Hepatocyte (in vitro differentiated cells): ENCODE measurements around the gene ANP32D. TPM values are rescaled to one million over a fixed set of nuclear protein-coding genes. Genes with fewer than 3 reads are reported as not detected.
"Not testable (repeated sequence)": the region's sequence is repeated elsewhere in the genome, so short reads cannot be mapped to it uniquely, and the experiment has no call there.

ENCODE experiments used
- DNase-seq: peaks from one replicate; pipeline ENCODE4 v3.0.0-alpha.2; 2016; ENCODE audit warnings: low spot score
- H2AFZ ChIP-seq: fragments of 200-600 bp; sonication (generic); 2 replicates; pipeline ENCODE4 v1.6.0; 2016; ENCODE audit warnings: antibody characterized with exemption, mild to moderate bottlenecking
- H3K27ac ChIP-seq: fragments of 200-600 bp; sonication (generic); 2 replicates; pipeline ENCODE4 v1.5.1; 2016; ENCODE audit warnings: mild to moderate bottlenecking
- H3K27me3 ChIP-seq: fragments of 200-600 bp; sonication (generic); 2 replicates; pipeline ENCODE4 v1.6.1; 2016
- H3K36me3 ChIP-seq: fragments of 200-600 bp; sonication (generic); replicated peaks from 2 replicates; pipeline ENCODE4 v1.5.1; 2016; ENCODE audit warnings: low read depth; ENCODE audit not compliant: insufficient read depth
- H3K4me1 ChIP-seq: fragments of 200-600 bp; sonication (generic); 2 replicates; pipeline ENCODE4 v1.5.1; 2016; ENCODE audit warnings: mild to moderate bottlenecking, moderate library complexity; ENCODE audit not compliant: insufficient read depth
- H3K4me2 ChIP-seq: fragments of 200-600 bp; sonication (generic); 2 replicates; pipeline ENCODE4 v1.6.0; 2016
- H3K4me3 ChIP-seq: fragments of 200-600 bp; sonication (generic); 2 replicates; pipeline ENCODE4 v1.5.1; 2016; ENCODE audit warnings: mild to moderate bottlenecking
- H3K79me2 ChIP-seq: fragments of 200-600 bp; sonication (generic); 2 replicates; pipeline ENCODE4 v1.6.0; 2017; ENCODE audit warnings: mild to moderate bottlenecking
- H3K9me2 ChIP-seq: fragments of 200-600 bp; sonication (generic); replicated peaks from 2 replicates; pipeline ENCODE4 v1.6.0; 2017; ENCODE audit warnings: mild to moderate bottlenecking; ENCODE audit not compliant: insufficient read depth
- H3K9me3 ChIP-seq: fragments of 200-600 bp; sonication (generic); 2 replicates; pipeline ENCODE4 v1.5.1; 2016; ENCODE audit warnings: low read depth, mild to moderate bottlenecking
- H4K20me1 ChIP-seq: fragments of 200-600 bp; sonication (generic); 2 replicates; pipeline ENCODE4 v1.6.0; 2016; ENCODE audit warnings: mild to moderate bottlenecking; ENCODE audit not compliant: insufficient read depth, poor library complexity, severe bottlenecking
- EZH2 ChIP-seq: fragments of 200-600 bp; sonication (generic); IDR thresholded peaks from 2 replicates; pipeline ENCODE4 v1.6.1; 2016; ENCODE audit warnings: antibody characterized with exemption, mild to moderate bottlenecking, borderline replicate concordance
- EZH2phosphoT487 ChIP-seq: fragments of 200-600 bp; sonication (generic); IDR thresholded peaks from one replicate; pipeline ENCODE4 v1.6.1; 2018; ENCODE audit warnings: antibody characterized with exemption, mild to moderate bottlenecking, low read depth, moderate library complexity; ENCODE audit not compliant: unreplicated experiment, severe bottlenecking
- WGBS: methylation state at CpG from one replicate; pipeline ENCODE4 v1.1.6; 2016; ENCODE audit warnings: low lambda C conversion rate; ENCODE audit errors: missing lambda C conversion rate; 5-methylcytosine and 5-hydroxymethylcytosine counted together
- polyA plus RNA-seq: library from polyadenylated mRNA; unstranded; fragments of >200 nt; fragmentation: Nextera tagmentation; extraction: Ambion mirVana; gene quantifications from 2 replicates; pipeline ENCODE4 v1.2.1, GENCODE V29; 2016
- total RNA-seq: library from RNA; depleted of rRNA; stranded (reverse); fragments of >200 nt; gene quantifications from 2 replicates; pipeline ENCODE4 v1.2.3, GENCODE V29; 2014
- TF ChIP-seq, protein P1 (sequence below): fragments of 200-600 bp; sonication (generic); IDR thresholded peaks from 2 replicates; pipeline ENCODE4 v1.5.1; 2016; ENCODE audit warnings: antibody characterized with exemption, mild to moderate bottlenecking; ENCODE audit not compliant: poor library complexity

Gene ANP32D
- total and polyA plus RNA-seq, 2 experiments from 2014 or later, result not detected

DNA sequence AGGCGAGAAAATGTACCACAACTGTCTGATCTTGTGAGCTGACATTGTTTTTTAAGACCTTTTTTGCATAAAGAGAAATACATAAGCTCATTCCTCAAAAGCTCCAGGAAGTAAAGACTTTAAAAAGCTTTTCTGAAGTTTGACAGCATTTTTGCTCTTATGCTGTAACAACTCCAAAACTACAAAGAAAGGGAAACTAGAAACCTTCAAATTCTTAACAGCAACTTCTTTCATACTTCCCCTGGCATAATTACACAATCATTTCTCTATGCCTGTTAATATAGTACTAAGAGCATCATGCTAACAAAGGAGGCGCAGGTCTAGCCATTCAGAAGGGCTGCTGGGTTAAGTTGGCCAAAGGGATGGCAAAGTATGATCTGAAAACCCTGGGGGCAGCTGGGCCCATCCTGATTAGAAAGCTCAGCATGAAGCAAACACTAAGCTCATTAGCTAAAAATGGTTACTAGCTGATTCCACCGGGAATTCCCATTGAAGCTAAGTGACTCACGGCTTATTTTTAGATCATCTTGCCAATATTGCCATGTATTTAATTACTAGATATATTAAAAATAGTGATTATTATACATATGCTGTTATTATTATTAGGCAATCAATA is 26.1 kb upstream of the ANP32D start:
- no peak overlapping the region for H2AFZ ChIP-seq
- no peak for TF ChIP-seq EZH2phosphoT487
- TF ChIP-seq EZH2, result no peak
- TF ChIP-seq, protein P1, sequence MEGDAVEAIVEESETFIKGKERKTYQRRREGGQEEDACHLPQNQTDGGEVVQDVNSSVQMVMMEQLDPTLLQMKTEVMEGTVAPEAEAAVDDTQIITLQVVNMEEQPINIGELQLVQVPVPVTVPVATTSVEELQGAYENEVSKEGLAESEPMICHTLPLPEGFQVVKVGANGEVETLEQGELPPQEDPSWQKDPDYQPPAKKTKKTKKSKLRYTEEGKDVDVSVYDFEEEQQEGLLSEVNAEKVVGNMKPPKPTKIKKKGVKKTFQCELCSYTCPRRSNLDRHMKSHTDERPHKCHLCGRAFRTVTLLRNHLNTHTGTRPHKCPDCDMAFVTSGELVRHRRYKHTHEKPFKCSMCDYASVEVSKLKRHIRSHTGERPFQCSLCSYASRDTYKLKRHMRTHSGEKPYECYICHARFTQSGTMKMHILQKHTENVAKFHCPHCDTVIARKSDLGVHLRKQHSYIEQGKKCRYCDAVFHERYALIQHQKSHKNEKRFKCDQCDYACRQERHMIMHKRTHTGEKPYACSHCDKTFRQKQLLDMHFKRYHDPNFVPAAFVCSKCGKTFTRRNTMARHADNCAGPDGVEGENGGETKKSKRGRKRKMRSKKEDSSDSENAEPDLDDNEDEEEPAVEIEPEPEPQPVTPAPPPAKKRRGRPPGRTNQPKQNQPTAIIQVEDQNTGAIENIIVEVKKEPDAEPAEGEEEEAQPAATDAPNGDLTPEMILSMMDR, result no peak
- no peaks in the 10 kb centered on the region for H4K20me1 ChIP-seq
- 69% methylated on average over 4 of the region's 4 CpGs for WGBS
- H3K27me3 ChIP-seq, result no peaks in the 10 kb centered on the region
- H3K36me3 ChIP-seq, result no peaks in the 10 kb centered on the region
- no peaks in the 10 kb centered on the region for H3K9me2 ChIP-seq
- H3K27ac ChIP-seq, result no peak overlapping the region
- no peaks in the 10 kb centered on the region for H3K4me1 ChIP-seq
- no peaks in the 10 kb centered on the region for H3K9me3 ChIP-seq
- no peak overlapping the region for H3K4me3 ChIP-seq
- DNase-seq, result no peak
- no peaks in the 10 kb centered on the region for H3K79me2 ChIP-seq
- no peak overlapping the region for H3K4me2 ChIP-seq

- H3K9me2 ChIP-seq, result no peaks in the 10 kb centered on the region
- no peak for DNase-seq
- no peaks in the 10 kb centered on the region for H3K9me3 ChIP-seq
- no peak overlapping the region for H3K27ac ChIP-seq
- no peaks in the 10 kb centered on the region for H3K79me2 ChIP-seq
- H3K4me1 ChIP-seq, result no peaks in the 10 kb centered on the region
- H3K36me3 ChIP-seq, result no peaks in the 10 kb centered on the region
- no peaks in the 10 kb centered on the region for H4K20me1 ChIP-seq
- no peak overlapping the region for H3K4me2 ChIP-seq
- no peak overlapping the region for H3K4me3 ChIP-seq
- H2AFZ ChIP-seq, result no peak overlapping the region
- no peaks in the 10 kb centered on the region for H3K27me3 ChIP-seq
- 59% methylated on average over 1 of the region's 1 CpG for WGBS
- TF ChIP-seq EZH2 (no peak), EZH2phosphoT487 (no peak)
- TF ChIP-seq, protein P1, result no peak
These were observed 24.6 kb upstream of the ANP32D start for GRCh38 chr12:48447755-48448154.

- Histone ChIP-seq H3K4me2 (no peak overlapping the region), H3K9me3 (no peaks in the 10 kb centered on the region), H3K36me3 (no peaks in the 10 kb centered on the region), H2AFZ (no peak overlapping the region), H3K27me3 (no peaks in the 10 kb centered on the region), H3K9me2 (no peaks in the 10 kb centered on the region), H3K27ac (no peak overlapping the region), H3K79me2 (no peaks in the 10 kb centered on the region), H4K20me1 (no peaks in the 10 kb centered on the region), H3K4me3 (no peak overlapping the region), H3K4me1 (no peaks in the 10 kb centered on the region)
- TF ChIP-seq EZH2phosphoT487 (no peak), EZH2 (no peak)
- TF ChIP-seq, protein P1, result no peak
- DNase-seq, result no peak
- WGBS, result 65% methylated on average over 1 of the region's 1 CpG
These were observed 21.0 kb upstream of the ANP32D start for GRCh38 chr12:48451372-48451771.

GRCh38 chr12:48452961-48453360 is 19.4 kb upstream of the ANP32D start:
- DNase-seq, result not testable (repeated sequence)
- 90% methylated on average over 2 of the region's 2 CpGs for WGBS

More at GRCh38 chr12:48452961-48453360, 19.4 kb upstream of the ANP32D start:
- H2AFZ ChIP-seq, H3K79me2 ChIP-seq, H3K9me2 ChIP-seq, H3K36me3 ChIP-seq, H3K4me3 ChIP-seq, H3K4me1 ChIP-seq, H3K9me3 ChIP-seq, H3K27me3 ChIP-seq, H3K27ac ChIP-seq, H3K4me2 ChIP-seq, H4K20me1 ChIP-seq: not testable (repeated sequence)
